ENCODE data around the gene RAF1.
"Not testable (repeated sequence)": the region's sequence is repeated elsewhere in the genome, so short reads cannot be mapped to it uniquely, and the experiment has no call there.

Gene RAF1

DNA sequence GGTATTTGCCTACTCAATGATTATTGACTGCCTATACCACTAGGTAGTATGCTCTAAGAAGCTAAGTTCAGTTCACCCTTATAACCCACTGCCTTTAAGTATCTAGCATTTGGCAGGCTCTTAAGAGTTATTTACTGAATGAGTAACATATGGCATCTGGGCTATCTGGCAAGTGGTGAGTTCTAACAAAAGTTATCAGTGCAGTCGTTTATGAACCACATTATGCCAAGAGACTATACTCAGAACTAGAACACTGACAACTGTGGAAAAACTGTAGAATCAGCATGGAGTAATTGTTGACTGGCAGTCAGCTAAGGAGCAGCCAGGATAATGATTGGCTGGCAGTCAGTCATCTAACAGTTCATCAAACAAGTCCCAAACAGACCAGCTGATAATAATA lies 25.8 kb downstream of the RAF1 start:
- DNase-seq (ENCODE audit: low spot score) = no peak

DNA sequence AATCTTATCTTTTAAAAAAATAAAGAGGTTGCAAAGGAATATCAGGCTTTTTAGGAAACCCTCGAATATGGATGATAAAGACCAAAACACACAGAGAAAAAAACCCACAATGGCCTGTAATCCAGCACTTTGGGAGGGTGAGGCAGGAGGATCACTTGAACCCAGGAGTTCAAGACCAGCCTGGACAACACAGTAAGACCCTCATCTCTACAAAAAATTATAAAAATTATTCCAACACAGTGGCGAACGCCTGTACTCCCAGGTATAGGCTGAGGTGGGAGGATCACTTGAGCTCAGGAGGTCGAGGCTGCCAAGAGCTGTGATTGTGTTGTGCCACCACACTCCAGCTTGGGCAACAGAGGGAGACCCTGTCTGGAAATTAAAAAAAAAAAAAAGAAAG lies 30.8 kb downstream of the RAF1 start:
- DNase-seq (ENCODE audit: low spot score) = no peak

DNA sequence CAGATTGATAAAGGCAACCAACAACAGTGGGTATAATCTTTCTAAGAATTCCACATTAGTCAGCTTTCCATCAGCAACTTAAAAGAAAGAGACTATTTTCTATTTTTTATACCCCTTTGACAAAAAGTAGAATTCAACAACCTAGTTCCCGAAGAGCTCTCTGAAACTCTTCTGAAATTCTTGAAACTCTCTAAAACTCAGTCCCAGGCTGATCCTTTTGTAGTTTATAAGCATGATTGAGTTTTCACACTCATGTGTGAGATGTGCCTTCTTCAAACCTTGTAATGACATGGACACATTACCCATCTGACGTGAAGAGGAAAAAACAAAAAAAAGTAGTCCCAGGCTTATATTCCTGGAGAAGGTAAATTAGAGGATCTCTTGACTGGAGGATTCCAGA lies 31.4 kb downstream of the RAF1 start:
- DNase-seq (ENCODE audit: low spot score) = no peak

DNA sequence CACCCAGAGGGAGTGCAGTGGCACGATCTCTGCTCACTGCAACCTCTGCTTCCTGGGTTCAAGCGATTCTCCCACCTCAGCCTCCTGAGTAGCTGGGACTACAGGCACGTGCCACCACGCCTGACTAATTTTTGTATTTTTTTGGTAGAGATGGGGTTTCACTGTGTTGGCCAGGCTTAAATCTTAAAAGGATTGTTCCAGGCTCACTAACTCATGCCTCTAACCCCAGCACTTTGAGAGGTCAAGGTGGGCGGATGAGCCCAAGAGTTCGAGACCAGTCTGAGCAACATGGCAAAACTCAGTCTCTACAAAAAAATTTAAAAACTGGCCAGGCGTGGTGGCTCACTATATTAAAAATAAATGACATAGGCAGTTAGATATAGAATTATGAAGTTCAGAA lies 33.1 kb downstream of the RAF1 start:
- not testable (repeated sequence) for DNase-seq (ENCODE audit: low spot score)

DNA sequence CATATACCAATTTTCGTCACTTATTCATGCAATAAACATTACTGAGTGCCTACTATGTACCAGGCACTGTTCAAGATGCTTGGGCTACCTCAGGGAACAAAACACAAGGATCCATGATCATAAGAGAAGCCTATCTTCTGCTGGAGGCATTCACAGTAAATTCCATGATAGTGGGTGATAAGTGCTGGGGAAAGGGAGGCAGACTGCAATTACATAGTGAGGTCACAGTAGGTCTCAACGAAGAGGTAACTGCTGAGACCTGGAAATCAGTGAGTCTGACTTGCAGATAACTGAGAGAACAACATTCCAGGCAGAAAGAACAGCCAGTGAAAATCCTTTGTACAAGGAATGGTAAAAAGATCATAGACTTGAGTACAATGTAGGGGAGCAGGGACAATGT lies 33.6 kb downstream of the RAF1 start:
- no peak for DNase-seq (ENCODE audit: low spot score)

DNA sequence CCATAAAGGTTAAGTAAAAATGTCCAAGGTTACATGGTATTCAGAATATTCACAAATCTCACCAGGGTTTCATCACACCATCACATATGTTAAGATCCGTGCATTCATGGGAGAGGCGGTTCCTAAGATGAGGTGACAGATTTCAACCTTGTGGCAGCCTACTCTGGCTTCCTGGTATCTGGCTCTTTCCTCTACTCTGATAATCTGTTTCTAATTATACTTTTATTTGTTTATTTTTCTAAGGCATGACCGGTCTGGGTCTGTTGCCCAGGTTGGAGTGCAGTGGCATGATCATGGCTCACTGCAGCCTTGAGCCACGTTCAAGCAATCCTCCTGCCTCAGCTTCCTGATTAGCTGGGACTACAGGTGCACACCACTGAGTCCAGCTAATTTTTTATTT lies 34.4 kb downstream of the RAF1 start:
- no peak for DNase-seq (ENCODE audit: low spot score)

DNA sequence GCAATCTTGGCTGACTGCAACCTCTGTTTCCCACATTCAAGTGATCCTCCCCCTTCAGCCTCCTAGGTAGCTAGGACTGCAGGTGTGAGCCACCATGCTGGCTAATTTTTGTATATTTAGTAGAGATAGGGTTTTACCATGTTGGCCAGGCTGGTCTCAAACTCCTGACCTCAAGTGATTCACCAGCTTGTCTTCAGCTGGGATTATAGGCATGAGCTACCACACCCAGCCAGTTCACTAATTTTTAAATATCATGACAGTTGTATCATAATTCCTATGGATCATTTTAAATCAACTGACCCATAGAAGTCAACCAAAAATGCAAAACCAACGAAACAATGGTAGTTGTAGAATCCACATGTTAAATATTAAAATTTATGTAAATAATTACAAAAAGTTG lies 35.1 kb downstream of the RAF1 start:
- no peak for DNase-seq (ENCODE audit: low spot score)

DNA sequence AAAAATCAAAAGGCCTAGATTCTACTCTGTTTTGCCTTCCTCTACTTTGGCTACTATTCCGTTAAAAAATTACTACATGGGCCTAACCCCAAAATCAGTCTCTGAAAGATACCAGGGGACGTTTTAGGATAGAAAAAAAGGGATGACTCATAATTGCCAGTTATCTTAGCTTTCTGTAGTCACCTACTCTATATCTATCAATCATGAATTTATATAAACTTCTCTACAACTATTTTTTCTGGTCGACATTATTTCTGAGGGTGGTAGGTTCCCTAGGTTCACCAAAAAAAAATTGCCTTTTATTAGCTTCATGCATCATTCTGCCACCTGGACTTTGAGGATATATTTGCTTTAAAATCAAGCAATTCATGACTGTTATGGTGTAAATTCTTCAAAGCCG lies 36.5 kb downstream of the RAF1 start:
- no peak for DNase-seq (ENCODE audit: low spot score)

DNA sequence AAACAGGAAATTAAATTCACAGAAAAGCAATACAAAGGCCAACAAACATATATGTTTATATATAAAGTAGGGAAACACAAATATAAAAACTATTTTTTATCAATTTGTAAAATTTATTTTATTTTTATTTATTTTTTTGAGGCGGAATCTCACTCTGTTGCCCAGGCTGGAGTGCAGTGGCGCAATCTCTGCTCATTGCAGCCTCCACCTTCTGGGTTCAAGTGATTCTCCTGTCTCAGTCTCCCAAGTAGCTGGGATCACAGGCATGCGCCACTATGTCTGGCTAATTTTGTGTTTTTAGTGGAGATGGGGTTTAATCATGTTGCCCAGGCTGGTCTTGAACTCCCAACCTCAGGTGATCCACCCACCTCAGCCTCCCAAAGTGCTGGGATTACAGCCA lies 39.0 kb downstream of the RAF1 start:
- not testable (repeated sequence) for DNase-seq (ENCODE audit: low spot score)

DNA sequence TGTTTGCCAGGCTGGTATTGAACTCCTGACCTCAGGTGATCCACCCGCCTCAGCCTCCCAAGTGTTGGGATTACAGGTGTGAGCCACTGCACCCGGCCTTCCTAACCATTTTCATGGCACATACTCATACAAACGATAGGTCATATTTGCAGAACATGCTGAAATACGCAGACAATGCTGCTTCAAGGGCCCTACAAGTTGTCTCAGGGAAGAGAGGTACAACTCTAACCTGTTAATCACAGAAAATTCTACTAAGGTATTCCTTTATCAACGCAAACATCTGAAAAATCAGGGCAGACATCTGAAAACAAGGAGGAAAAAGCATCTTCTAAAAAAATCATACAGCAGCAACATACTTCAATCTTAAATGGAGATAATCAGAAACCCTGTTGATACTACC lies 39.9 kb downstream of the RAF1 start:
- DNase-seq (ENCODE audit: low spot score) = no peak

DNA sequence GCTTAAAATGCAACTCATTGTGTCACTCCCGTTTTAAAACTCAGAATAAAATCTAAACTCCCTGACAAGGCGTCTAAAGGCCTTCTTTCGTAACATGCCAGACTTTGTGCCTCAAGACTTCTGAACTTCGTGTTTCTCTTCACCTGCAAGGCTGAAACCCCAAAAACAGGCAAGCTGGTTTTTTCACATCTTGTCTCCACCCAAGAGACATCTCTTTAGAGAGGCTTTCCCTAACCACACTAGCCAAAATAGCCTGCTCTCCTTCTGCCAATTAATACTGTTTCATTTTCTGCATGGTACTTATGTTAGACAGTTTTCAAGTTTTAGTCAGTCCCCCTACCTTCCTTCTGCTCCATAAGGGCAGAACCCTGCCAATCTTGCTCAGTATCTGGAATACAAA lies 41.6 kb downstream of the RAF1 start:
- DNase-seq (ENCODE audit: low spot score) = no peak

DNA sequence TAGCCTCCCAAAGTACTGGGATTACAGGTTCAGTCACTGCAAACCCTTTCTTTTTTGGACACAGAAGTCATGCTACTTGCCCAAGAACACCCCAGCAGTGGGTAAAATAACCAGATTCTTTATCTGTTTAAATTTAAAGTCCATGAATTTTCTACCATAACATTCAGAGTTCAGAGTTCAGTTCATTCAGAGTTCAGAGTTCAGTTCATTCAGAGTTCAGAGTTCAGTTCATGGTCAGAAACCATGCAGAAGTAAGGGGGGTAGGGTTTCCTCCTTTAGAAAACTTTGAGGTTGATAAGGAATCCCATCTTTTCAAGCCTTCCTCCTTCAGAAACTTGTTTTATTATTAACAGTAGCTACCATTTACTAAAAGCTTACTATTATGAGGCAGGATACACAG lies 43.2 kb downstream of the RAF1 start:
- DNase-seq (ENCODE audit: low spot score) = no peak

DNA sequence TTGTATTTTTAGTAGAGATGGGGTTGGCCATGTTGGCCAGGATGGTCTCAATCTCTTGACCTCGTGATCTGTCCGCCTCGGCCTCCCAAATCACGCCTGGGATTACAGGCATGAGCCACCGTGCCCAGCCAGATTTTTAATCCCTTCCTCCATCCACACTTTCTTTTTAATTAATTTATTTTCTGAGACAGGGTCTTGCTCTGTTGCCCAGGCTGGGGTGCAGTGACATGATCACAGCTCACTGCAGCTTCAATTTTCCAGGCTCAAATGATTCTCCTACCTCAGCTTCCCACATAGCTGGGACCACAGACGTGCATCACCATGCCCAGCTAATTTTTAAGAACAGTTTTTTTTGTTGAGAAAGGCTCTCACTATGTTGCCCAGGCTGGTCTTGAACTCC lies 43.6 kb downstream of the RAF1 start:
- DNase-seq (ENCODE audit: low spot score) = no peak

DNA sequence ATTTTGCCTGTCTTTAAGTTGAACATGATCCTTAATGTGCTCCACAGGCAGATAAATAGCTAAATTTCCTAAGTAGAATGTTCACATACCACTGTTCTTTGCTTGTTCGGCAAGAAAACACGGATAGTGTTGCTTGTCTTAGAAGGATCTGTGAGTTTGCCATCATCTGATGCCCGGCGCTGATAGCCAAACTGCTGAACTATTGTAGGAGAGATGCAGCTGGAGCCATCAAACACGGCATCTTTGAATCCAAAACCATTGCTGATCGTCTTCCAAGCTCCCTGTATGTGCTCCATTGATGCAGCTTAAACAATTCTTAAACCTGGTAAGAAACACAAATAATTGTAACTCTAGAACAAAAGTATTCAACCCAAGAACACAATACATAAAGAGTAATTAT lies 45.5 kb downstream of the RAF1 start:
- no peak for DNase-seq (ENCODE audit: low spot score)

DNA sequence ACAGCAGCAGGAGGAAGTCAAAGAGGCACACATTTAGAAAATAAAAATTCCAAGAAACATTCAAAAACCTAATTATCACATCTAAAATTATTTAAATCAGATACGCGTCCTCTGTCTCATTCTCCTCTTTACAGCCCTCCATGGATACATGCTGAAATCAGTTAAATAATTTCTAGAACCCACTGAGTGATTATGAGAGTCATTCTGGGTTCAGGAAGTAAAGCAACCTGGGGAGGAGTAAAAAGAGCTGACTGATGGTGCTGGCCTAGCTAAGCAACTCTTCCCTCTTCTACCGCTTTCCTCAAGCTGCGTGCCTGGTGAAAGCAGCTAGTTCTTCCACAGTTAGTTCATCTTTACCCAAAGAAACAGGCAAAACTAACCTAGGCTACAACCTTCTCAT lies 48.7 kb downstream of the RAF1 start:
- DNase-seq (ENCODE audit: low spot score) = no peak

DNA sequence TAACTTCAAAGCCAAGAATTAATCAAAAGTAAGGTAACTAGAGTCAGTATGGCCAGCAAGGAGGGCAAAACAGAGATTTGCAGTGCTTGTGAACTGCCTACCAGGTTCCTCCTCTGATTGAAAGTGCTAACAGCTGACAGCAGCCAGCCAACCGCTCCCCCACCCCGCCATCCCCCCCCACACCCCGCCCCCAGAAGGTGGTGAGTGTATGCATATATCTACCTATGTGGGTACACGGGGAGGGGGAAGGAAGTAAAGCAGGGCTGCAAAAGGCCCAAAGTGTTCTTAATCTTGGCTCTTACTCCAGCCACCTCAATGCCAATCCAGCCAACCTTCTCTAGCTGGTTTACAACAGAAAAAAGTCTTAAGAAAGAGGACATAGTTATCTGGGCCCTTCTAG lies 50.7 kb downstream of the RAF1 start:
- DNase-seq (ENCODE audit: low spot score) = no peak

DNA sequence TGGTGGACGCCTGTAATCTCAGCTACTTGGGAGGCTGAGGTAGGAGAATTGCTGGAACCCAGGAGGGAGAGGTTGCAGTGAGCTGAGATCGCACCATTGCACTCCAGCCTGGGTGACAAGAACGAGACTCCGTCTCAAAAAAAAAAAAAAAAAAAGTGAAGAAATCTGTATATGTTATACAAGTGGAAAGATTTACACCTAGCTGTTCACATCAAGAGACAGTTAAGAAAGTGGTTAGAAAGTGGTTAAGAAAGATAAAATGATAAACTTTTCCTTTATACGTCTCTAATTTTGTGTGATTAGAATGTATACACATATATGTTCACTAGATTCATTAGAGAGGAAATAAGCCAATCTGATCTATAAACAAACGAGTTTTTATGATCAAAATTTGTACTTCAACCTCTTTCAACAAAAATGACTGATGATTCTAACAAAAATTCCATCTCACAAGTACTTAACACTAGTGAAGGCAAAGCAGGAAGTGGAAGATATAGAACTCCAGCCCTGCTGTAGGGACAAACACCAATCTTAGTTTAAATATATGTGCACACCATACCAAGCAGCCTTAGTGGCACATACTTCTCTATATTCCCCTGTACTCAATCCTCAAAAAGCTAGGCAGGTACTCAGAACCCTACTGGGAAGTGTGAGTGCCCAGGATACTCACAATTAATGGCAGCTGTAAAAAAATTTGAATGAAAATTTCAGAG lies 51.2 kb downstream of the RAF1 start:
- no peak for DNase-seq (ENCODE audit: low spot score)

DNA sequence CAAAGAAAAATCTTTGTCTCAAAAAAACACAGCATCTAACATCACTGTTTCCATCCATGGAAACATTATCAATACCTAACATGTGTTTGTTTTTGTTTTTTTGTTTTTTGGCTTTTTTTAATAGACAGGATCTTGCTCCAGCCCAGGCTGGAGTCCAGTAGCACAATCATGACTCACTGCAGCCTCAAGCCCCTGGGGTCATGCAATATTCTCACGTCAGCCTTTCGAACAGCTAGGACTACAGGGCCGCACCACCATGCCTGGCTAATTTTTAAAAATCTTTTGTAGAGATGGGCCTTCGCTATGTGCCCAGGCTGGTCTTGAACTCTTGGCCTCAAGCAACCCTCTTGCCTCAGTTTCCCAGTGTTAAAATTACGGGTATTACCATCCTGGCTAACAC lies 52.8 kb downstream of the RAF1 start:
- DNase-seq (ENCODE audit: low spot score) = no peak

DNA sequence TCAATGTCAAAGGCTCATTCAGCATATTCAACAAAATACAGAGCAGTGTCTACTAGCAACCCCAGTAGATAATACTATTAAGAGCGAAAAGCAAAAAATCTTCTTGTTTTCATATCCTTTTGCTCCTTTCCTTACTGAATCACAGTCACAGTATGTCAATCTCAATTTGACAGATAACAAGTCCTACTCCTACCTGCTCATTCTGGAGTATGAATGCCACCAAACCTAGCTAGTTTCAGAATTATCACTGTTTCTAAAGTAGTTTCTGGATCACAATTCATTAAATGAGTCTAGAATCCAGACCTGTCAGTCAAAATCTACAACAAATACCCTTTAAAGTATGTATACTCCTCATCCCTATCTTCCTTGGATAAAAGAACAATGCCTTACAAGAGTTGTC lies 55.5 kb downstream of the RAF1 start:
- DNase-seq (ENCODE audit: low spot score) = no peak

DNA sequence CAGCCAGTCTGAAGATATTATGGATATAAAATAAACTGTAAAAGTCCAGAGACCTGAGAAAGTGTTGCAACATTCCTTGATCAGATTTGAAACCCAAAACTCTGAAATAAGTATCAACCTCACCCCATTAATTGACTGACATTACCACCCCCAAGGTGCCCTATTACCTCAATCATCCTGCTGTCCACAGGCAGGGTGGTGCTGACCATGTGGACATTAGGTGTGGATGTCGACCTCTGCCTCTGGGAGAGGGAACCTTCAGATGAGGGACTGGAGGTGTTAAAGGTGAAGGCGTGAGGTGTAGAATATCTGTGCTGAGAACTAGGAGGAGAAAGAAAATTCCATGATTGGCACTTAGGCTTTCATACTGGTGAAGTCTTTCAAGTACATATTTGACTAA lies 59.9 kb downstream of the RAF1 start:
- DNase-seq (ENCODE audit: low spot score) = no peak

DNA sequence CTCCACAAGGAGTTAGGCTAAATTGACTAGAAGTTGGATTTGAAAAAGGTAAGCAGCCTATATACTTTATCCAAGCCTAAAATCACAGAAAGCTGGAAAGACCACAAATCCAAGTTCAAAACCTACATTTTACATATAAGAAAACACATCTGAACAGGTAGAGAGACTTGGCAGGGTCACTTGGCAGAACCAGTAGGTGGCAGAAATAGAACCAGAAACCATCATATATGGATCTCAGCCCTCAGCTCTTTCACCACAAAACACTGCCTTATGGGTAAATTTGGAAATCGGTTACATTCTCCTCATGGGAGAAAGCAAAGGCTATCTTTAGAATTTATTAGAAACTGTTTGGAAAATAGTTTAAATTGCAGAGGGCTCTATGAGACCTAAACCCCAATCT lies 62.8 kb downstream of the RAF1 start:
- DNase-seq (ENCODE audit: low spot score) = no peak

DNA sequence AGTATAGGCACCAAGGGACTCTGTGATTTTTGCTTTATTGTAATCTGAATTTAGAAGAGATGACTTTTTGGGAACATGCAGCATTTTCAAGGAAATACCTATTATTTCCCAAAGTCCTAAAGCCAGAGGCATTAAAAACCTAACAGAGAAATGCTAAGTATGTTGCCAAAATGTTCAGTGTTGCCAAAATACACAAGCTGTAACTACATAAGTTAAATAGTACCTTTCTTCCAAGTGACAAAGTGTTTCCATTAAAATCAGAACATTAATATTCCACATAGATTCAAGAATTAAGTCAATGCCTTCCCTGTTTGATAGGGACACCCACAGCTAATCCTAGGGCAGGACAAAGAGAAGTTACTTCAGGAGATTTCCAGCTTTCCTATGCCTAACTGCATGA lies 65.0 kb downstream of the RAF1 start:
- no peak for DNase-seq (ENCODE audit: low spot score)

DNA sequence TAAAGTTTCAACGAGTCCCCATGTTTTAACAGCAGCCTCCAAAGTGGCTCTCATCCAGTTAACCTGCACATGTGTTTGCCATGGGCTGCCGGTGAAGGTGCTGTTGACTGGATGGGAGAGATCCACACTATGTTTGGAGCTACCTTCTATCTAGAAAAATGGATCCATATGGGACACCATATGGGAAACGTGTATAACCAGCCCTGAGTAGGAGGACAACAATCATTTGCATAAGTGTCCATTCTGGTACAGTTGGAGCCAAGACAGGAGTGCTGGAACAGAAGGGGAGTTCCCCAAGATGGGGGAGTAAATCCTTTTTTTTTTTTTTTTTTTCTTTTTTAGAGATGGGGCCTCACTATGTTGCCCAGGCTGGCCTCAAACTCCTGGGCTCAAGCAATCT lies 70.4 kb downstream of the RAF1 start:
- DNase-seq (ENCODE audit: low spot score) = no peak

DNA sequence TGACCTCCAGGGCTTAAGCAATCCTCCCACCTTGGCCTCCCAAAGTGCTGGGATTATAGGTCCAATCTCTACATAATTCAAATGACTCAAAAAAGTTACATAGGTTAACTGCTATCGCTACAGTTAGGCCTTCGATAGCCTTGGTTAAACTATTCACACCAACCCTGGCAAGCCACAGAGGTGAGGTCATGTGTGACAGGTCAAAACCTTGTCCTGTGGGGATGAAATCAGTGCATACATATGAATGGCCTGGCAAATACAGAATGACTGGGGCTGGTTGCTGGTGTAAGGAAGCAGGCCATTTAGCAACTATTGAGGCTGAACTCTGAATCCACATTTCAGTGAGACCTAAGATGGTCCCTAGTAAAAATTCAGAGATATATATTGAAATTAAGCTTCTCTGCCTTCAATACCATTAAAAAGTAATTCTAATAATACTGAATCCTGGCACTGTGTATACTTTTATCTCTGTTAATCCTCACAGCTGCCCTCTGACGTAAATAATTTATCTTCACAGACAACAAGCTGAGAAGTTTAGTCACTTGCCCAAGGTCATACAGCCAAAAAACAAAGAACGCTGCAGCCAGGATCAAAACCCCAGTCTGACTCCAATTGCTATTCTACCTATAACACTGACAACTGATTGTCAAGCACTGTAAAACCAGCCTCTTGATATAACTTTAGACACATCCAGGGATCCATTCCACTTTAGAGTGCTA lies 71.8 kb downstream of the RAF1 start:
- DNase-seq (ENCODE audit: low spot score) = no peak
